Measurements from ENCODE around the gene GMCL1. TPM values are rescaled to one million over a fixed set of nuclear protein-coding genes. Genes with fewer than 3 reads are reported as not detected.

The GMCL1 gene
- total and polyA plus RNA-seq, 9 of the 15 experiments (the other 6 are each of a cell fraction or from before 2014, with no cell fraction given) = 7.0 to 27.3 (median 15.4) TPM

DNA sequence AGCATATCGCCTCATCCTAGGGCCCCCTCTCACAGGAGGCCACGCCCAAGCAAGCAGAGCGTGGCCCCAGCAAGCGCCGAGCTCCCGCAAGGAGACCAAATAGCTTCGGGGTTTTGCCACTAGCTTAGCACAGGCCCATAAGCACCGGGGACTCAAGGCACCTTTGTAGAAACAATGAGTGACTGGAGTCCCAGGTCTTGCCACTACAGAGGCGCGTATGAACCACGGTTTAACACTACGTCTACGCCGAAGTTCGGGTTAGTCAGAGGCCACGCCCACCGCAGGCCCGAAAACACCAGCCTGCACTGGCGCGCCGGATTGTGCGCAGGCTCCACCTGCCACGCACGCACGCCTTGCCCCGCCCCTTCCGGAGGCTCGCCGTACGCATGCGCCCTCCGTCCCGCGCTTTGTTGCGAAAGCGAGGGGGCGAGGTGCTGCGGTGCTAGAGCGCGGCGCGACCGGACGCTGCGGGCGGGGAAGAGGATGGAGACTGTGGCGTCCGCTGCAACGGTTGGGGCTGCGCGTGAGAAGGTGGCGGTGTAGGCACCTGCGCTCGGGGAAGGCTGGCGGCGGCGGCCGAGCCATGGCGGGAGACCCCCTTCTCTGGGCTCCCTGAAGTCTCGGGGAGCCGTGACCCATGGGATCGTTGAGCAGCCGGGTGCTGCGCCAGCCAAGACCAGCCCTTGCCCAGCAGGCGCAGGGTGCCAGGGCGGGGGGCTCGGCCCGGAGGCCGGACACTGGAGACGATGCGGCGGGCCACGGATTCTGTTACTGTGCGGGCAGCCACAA, at the start of gene GMCL1 (continued):
- no peak for TF ChIP-seq ZNF318 (IDR thresholded peaks at IDR 0.05; ENCODE audit: borderline replicate concordance in 1 of 2, low read depth in 1 of 2)
- no peak for TF ChIP-seq SMC3 (conservative IDR thresholded peaks at IDR 0.05; ENCODE audit: insufficient read depth, low read depth, low read length)
- no peak for TF ChIP-seq ZNF165 (CRISPR knock-in tag; IDR thresholded peaks at IDR 0.05; ENCODE audit: borderline replicate concordance)
- TF ChIP-seq C11orf30 (IDR thresholded peaks at IDR 0.05; ENCODE audit: low read depth) = peak; percentile 64
- TF ChIP-seq TEAD4 (IDR thresholded peaks at IDR 0.05; ENCODE audit: low read length) = no peak
- TF ChIP-seq TEAD4 (CRISPR knock-in tag; IDR thresholded peaks at IDR 0.05; ENCODE audit: borderline replicate concordance) = peak; percentile 12; the same call in 1 of the 2 replicates
- TF ChIP-seq BACH1 (tag; IDR thresholded peaks at IDR 0.05) = no peak
- TF ChIP-seq MYBL2 (IDR thresholded peaks at IDR 0.05; ENCODE audit: low read depth) = no peak
- TF ChIP-seq MYBL2 (CRISPR knock-in tag; IDR thresholded peaks at IDR 0.05; ENCODE audit: borderline replicate concordance) = no peak
- TF ChIP-seq ZNF140 (CRISPR knock-in tag; IDR thresholded peaks at IDR 0.05) = no peak
- TF ChIP-seq ILK (tag; IDR thresholded peaks at IDR 0.05; ENCODE audit: borderline replicate concordance, low read depth) = no peak
- no peak for TF ChIP-seq LEF1 (IDR thresholded peaks at IDR 0.05)
- no peak for TF ChIP-seq GTF2F1 (IDR thresholded peaks at IDR 0.05; ENCODE audit: low read depth, low read length)
- no peak for TF ChIP-seq THRA (IDR thresholded peaks at IDR 0.05)
- TF ChIP-seq, protein P1, sequence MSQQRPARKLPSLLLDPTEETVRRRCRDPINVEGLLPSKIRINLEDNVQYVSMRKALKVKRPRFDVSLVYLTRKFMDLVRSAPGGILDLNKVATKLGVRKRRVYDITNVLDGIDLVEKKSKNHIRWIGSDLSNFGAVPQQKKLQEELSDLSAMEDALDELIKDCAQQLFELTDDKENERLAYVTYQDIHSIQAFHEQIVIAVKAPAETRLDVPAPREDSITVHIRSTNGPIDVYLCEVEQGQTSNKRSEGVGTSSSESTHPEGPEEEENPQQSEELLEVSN (IDR thresholded peaks at IDR 0.05; ENCODE audit: borderline replicate concordance in 1 of 2, extremely low read depth in 1 of 2, insufficient read depth in 1 of 2, insufficient read length in 1 of 2, low read depth in 1 of 2, low read length in 1 of 2, poor library complexity in 1 of 2, severe bottlenecking in 1 of 2) = peak; percentile 92 to 97
- no peak for TF ChIP-seq NFYB (IDR thresholded peaks at IDR 0.05; ENCODE audit: extremely low read depth, insufficient read length)
